HCEC 1CT (cell line): ENCODE results near the gene INHBA.

ENCODE experiments used
- DNase-seq: peaks from one replicate; pipeline ENCODE4 v3.0.0-alpha.2; 2017

Gene INHBA

DNA sequence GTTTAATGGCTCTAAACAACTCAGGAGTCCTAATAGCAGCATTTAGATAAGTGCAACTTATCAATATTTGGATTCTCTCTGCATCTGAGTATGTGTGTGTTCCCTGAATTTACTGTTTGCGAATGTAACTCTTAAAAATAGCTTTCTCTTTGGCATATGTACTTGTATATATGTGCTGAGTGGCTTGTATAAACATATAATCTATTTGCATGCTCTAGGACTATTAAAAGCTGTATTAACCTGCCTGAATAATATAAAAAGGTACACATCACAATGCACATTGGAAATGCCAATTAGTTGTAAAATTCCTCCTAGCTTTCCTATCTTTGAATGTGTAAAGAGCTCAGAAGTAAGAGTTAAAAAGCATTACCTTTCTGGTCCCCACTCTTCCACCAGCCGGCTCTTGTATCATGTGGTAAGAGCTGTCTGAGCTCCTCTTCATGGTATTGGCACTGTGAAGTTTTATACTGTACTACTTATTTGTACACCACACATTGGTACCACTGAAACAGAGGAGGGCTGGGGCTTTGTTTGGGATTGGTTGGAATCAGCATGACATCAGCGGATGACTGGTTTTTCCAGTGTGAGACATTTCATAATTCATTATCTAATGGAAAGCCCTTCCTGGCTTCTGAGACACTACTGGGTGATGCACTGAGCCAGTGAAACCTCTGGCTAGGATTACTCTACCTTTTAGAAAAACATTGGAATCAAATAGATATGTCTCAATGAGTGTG lies at the start of gene INHBA:
INHBA (minus strand) TSS at position 456 of the 737 bp plus-strand sequence. CDS start 2,716 bp downstream, outside the sequence.
- peak; percentile 93 for DNase-seq

DNA sequence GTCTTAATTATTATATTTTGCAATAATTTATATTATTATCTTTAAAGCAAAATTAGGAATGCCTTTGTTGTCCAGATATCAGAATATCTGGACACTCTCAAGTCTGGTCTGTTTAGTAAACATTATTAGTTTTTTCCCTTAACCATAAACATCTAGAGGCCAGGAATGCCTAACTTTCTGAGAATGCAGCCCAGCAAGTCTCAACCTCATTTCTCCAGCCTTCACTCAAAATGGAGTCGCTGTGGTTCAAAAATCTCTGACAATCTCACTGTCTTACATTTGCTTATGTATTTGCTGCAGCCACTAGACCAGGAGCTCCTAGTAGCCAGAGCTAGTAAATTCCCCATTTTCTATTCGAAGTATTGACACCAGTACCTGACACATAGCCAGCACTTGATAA lies 49.7 kb upstream of the INHBA start:
- no peak for DNase-seq

DNA sequence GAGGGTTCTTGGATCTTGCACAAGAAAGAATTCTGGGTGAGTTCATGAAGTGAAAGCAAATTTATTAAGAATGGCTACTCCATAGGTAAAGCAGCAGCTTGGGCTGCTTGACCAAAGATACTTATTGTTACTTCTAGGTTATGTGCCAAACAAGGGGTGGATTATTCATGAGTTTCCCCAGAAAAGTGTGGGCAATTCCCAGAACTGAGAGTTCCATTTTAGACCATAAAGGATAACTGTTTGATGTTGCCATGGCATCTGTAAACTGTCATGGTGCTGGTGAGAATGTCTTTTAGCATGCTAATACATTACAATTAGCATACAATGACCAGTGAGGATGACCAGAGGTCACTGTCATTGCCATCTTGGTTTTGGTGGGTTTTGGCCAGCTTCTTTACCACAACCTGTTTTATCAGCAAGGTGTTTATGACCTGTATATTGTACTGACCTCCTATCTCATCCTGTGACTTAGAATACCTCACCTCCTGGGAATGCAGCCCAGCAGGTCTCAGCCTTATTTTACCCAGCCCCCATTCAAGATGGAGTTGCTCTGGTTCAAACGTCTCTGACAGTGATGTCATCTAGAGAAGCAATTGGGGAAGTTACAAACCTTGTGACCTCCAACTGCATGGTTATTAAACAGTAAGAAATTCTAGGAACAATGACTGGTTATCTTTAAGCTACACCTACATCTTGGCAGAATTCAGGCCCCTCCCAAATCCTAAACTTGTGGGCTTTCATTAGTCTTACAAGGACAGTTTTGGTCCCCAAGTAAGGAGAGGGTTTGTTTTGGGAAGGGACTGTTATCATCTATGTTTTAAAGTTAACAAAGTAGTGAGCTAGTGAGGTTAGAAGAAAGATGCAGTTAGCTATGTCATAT lies 48.0 kb upstream of the INHBA start:
- no peak for DNase-seq

DNA sequence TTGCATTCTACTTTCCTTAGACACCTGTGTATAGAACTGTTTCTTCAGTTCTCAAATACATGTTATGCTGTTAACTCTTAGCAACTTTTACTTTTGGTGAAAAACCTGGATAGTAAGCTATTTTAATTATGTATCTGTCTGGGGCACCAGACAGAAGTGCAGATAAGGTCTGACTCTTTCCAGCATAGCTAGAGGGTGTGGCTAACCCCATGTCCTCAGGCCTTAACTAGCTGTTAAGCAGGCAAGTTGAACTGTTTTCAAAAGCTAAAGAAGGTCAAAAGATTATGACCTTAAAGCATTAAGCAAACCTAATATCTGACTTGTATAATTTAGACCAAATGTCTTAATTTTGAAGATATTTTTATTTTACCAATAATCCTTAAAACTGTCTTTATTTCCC lies 45.1 kb upstream of the INHBA start:
- no peak for DNase-seq

DNA sequence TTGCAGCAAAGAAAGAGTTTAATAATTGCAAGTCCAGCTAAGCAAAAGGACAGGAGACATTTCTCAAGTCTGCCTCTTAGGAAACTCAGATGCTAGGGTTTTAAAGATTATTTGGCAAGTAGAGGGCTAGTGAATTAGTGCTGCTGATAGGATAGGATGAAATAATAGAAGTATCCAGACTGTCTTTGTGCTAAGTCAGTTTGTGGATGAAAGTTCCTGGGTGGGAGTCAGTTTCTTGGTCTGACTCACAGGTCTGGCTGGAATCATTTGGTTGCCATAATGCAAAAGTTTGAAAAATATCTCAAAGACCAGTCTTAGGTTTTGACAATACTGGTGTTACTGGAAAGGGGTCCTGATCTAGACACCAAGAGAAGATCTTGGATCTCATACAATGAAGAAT lies 42.6 kb upstream of the INHBA start:
- DNase-seq = no peak

DNA sequence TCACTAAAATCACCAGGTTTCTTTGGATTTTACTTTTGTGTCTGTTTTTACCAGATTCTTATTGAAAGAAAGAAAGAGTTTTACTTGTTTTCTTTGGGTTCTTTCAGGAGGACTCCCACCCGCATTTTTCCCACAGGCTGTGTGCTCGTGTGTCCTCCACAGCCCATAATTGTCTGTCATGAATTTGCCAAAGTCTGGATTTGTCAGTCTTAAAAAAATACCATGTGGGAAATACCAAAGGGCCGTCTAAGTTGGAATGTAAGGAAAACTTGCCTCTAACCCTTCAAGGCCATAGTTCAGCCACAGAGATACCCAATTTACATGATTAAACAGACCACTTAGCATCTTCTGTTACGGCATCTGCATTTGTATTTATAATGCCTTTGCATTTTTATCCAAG lies 41.3 kb upstream of the INHBA start:
- DNase-seq = no peak

DNA sequence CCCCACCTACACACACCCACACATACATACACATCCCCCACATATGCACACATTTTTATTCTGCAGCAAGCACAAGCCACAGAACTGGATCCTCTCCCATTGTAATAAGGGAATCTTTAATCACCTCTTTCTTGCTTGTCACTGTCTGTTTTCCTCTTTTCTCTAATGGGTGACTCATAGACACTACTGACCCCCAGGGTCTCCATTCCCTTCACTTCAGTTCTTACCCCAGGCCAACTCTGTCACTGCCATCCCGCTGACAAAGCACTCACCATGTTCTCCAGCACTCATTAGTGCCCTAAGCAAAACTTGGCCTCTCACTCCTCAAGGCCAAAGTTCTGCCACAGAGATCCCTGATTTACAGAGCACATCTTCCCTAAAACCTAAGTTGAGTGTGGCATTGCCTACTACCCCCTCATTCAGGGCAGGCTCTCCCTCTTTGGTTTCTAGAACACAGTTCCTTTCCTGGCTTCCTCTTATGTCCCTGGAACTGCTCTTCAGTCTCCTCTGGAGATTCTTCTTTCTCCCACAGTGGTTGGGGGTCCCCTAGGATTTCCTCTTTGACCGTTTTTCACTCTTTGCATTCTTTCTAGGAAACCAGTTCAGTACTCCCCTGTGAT lies 39.6 kb upstream of the INHBA start:
- DNase-seq = no peak

DNA sequence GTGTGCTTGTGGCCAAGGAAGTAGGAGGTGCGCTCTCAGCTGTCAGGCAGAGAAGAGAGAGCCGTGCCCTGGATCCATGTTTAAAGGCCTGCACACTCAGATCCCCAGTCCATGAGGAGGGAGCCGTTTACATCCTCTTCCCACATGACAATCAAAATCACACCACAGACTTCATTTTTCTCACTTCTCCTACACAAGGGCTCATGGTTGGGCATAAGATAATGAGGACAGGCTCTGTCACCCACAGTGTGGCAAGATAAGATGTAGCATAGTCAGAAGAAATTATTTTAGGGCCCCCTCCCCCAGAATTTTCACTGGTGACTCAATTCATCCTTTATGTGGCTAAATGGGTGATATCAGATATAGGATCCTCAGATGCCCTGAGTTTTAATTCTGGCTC lies 35.9 kb upstream of the INHBA start:
- DNase-seq = no peak

DNA sequence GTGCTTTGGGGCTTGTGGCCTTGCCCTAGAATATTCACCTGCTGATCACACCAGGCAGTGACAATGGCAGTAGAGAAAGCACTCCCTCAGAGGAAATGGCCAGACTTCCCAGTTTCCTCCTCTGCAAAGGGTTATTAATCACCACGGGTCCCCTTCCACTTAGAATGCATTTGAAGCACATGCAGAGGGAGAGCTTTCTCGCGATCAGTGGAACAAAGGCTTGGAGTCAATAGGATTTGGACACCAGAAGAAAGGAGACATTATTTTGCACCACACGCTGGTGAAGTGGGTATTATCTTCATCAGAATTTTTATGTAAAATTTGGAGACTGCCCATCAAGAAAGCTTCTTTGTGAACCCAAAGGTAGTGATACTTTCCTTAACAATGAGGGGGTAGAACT lies 35.4 kb upstream of the INHBA start:
- DNase-seq = no peak

DNA sequence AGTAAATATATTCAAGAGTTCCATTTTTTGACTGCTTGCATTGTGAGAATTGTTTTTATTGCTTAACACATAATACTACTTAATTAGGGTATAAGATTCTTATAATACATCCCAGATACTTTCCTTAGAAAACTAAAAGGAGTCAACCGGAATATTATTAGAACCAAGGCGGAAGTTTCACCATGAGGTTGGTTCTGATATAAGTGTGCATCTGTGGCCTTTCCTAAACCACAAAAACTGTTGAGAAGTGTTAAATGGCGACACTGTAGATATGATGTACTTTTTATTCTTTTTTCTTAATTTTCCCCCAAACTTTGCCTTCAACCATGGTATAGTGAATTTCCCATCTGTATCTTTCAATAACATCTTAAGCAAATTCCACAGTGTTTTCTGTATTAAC lies 32.3 kb upstream of the INHBA start:
- no peak for DNase-seq

DNA sequence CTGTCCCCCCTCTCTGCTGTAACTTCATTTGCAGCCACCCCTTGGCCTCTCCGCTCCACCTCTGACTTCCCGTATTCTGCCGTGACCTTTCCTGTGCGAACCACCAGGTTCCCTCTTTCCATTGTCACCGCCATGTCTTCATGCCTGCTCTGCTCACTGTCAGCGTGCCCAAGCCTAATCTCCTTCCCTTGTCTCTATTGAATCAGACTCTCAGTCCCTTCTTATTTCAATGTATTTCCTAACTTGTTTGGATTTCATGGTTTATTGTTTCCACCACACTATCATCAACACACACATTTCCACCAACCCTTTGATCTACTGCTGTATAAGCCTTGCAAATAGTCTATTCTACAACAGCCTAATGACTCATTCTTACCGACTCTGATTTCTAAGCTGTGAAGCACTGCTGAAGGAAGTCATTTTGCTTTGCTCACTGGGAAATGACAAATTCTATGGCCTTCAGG lies 30.0 kb upstream of the INHBA start:
- peak; percentile 65 for DNase-seq

DNA sequence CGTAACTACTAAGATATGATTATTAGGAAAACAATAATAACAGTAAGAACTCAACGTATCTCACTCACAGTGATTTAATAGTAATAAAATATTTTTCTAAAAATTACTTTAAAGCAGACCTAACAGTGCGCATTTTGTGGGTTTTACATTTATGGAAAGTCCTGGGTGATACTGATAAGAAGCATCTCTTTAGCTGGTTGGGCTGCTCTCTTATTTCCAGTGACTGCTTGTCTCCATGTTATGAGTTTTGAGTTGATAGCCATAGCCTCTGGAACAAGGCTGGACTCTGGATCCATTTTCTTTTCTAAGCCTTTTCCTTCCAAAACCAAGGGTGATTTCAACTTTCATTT lies 29.5 kb upstream of the INHBA start:
- no peak for DNase-seq

DNA sequence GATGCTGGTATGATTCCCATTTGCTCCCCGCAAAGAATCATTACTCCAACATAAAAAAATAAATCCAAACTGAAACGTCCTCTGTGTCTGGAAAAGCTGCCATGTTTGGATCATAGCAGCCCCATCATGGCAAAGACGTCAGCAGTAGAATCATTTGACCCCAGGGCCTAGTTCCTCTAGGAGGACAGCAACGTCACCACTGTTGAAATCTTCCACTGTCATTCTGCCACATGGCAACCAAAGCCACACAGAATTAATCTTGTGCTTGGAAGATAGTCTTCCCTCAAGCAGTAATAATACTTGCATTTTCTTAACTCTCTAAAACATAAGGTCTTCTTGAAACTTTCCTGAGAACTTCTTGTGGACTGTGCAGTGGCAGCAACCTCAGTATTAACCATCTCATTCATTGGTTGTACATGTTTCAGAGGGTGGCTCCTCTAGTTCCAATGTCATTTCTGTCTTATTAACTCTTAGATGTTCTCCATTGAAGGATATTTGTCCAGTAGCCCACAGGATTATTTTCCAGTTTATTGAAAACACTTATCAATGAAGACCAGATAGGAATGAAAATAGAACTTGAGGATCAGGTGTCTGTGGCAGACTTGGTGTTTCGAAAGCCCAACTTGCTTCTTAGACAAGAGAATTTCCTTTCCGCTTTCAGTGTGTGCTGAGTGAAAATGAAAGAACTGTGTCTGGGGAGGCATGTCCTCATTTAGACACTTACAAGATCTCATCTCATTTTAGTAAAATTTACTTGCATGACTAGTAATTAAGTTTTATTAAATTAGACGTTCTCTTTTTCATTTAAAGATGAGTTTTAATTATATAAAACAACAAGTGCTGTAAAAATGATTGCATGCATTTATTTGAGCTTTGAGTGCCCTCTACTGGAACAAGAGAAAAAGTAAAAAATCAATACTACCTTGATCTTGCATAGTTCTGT lies 28.9 kb upstream of the INHBA start:
- DNase-seq = peak; percentile 32

DNA sequence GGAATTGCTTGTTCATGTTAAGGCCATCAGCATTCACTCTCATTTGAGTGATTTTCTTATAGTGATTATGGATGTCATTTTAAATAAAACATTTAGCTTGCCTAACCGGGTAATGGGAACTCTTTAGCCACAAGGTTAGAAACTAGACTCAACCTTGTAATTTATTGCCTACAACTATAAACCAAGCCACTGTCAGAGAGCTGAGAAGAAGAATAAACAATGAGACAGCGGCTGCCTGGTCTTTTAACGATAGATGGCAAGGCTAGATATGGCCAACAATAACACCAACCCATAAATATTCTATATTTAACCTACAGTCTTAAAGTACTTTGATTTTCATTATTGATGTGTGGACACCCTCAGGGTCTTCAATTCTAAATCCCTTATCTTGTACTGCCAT lies 27.8 kb upstream of the INHBA start:
- no peak for DNase-seq

DNA sequence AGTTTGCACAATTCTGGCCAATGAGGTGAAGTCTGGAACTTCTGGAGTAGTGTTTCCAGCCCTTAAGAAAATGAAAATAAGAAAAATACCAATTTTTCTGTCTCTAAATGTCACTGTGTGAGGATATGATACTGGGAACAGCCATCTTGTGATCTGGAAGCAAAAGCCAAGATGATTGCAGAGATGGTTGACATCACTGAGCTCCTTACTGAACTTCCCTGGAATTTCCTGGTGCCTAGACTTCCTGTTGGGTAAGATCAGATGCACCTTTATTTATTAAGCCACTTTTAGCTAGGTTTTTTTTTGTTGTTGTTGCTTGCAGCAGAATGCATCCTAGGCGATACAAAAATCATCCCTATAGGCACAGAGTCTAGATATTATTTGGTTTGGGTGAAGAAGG lies 27.3 kb upstream of the INHBA start:
- no peak for DNase-seq

DNA sequence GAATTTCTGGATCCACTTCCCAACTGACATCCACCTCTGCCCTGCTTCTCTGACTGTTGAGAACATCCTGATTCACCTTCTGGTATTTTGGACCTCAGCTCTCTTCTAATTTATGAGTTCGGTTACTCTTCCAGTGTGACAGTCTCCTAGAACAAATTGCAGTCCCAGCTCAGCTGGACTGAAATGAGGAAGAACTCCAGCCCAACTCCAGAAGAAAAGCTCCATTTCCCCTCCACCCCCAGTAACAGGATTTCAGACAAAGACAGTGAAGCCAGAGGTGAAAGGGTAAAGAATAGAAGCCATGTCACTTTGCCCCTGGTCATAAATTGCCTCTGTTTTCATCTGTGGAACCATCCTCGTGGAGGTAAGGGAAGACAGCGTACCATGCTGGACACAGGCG lies 26.2 kb upstream of the INHBA start:
- DNase-seq = no peak

DNA sequence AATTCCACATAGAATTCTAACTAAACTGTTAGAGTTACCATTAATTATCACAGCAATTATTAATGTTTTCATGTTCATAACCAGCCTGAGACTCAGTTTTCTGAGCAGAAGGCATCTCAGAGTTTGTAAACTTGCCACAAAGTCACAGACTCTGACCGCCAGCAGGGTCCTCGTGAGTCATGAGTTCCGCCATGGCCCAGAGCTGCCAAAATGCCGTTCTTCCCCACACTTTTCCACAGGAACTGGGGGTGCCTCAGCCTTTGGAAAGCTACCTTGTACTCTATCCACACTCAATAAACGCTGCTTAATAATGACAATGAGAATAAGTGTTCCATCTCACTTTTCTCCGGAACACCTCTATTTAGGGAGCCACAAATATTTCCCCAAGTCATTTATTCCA lies 22.1 kb upstream of the INHBA start:
- DNase-seq = no peak

DNA sequence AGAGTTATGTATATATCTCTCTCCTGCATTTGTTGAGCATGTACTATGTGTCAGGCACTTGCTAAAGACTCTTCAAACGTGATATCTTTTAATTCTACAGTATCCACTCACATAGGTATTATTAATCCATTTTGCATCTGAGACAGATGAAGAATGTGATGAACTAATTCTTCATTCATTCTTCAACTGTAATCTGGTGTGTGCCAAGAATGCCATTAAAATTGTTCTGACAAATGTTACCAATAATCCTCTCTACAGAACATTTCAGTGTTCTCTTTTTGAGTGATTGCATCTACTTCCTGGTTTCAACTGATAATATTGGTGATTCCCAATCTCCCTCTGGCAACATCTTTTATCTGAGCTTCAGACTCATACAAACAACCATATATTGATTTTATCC lies 18.0 kb upstream of the INHBA start:
- DNase-seq = no peak

DNA sequence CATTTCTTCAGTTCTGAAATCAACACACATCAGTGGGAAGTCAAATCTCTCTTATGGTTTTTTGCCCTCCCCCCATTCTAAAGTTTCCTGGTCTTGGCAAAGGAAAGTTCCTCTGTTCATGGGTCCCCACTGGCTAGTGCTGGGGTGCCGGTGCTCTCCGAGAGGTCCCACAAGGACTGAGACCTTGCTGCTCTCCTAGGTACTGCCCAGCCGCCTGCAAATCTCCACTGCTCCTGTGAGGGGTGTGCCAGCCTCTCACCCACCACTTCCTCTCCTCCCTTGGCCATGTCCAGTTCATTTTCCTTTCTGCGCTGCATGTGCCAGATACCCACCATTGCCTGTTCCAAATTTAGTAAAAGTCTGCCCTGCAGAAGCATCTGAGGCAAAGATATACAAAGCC lies 17.2 kb upstream of the INHBA start:
- no peak for DNase-seq

DNA sequence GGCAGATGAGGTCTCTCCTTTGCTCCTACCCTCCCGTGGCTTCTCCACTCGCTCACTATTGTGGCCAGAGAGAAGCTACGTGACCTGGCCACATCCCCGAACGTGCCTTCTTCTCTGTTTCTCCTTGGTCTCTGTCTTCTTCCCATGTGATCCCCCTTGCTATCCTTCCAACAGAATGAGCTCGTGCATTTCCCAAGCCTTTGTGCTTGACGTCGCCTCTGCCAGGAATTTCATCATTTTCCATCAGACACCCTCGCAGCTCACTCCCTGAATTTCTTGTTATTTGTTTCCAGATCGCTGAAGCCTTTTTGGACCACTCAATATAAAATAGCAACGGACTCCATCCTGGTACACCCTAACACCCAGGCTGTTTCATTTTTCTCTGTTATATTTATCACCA lies 13.8 kb upstream of the INHBA start:
- no peak for DNase-seq

DNA sequence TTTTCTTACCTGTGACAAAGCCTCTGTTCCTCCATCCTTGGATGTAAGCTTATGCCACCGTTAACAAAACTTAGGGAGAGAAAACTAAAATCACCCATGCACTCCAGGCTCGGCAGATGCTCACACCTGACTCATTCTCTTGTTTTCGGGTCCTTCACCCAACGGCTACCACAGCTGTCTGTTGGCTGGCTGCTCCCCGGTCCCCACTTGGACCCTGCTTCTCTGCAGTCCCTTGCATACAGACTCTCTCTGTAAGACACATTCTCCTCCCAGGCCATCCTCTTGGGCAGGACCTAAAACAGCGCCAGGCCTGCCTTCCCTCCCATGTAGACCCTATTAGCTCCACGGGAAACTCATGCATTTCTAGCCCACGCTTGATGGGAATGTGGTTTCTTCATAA lies 12.1 kb upstream of the INHBA start:
- DNase-seq = no peak

DNA sequence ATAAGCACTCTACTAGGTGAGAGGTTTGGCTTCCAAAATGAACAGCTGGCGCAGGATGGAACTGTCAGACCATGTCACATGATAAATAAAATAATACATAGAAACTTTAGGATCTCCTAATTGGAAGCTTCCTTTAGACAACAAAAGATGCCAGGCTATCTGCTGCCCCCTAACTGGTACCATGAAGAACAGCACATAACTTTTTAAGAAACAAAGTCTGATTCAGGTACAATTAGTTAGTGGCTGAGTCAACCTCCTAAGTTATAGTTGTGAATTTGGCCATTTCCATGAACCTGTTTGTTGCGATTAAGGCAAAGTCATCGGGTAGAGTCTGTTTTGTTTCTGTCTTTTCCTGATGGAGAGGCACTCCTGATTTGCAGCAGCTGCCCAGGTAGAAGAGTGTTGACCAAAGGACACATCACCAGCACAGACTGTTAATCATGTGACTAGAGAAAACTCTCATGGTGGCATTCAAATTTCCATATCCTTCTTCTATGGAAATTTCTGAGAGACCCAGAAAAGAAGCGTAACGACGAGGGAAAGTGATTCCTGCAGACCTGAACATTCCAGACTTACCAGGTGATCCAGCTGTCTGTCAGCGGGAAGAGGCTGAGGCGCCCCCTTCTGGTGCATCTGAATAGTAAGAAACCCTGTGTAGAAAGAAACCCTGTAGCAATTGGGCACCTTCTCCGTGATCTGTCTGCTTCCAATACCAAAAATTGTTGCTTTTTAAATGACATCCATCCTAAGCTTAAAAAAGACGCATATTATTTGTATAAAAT lies 8.6 kb upstream of the INHBA start:
- DNase-seq = no peak
